Neuron (in vitro differentiated cells): ENCODE data around the gene FXYD4.
"Not testable (repeated sequence)": the region's sequence is repeated elsewhere in the genome, so short reads cannot be mapped to it uniquely, and the experiment has no call there.

Experiments
- H2AFZ ChIP-seq: one replicate; pipeline ENCODE4 v1.6.1; 2013; ENCODE audit warnings: low read depth, mild to moderate bottlenecking, inconsistent platforms, low read length, moderate library complexity
- H3K27me3 ChIP-seq: one replicate; pipeline ENCODE4 v1.6.1; 2013; ENCODE audit warnings: low read length; ENCODE audit not compliant: insufficient read depth
- H3K36me3 ChIP-seq: one replicate; pipeline ENCODE4 v1.6.1; 2013; ENCODE audit warnings: low read length; ENCODE audit not compliant: insufficient read depth
- H3K4me1 ChIP-seq: one replicate; pipeline ENCODE4 v1.6.1; 2013; ENCODE audit warnings: low read length; ENCODE audit not compliant: insufficient read depth
- H3K4me3 ChIP-seq: 2 replicates; pipeline ENCODE4 v1.5.1; 2013; ENCODE audit warnings: mild to moderate bottlenecking, low read length, moderate library complexity
- H3K9me3 ChIP-seq: one replicate; pipeline ENCODE4 v1.6.1; 2013; ENCODE audit warnings: low read length

The FXYD4 gene

DNA sequence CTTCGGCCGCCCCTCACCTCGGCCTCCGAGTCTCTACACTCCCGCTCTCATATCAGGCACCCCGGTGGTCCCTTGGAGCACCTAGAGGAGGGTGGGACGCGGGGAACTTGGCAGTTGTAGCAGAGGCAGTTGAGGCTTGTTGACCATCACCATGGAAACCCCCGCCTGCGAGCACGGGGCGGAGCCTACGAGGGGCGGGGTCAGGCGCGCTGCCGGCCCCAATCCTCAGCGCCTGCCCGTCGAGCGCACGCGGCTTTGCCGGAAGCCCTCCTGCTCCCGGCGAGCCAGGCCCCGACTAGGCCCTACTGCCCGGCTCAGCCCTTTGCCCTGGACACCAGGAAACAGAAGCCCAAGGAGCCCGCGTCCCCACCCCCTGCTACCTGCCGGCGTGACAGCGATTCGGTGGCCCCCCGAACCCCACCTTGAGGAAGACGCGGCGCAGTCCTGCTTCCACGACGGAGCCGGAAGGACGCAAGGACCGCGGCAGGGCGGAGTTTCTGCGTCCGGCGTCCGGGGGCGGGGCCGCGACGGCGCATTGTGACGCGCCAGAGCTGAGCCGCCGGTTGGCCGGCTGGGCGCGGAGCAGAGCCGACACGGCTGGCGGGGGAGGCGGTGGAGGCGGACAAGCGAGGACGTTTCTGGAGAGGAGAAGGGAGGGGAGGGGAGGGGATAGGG lies 37.4 kb downstream of the FXYD4 start, which contains the start of gene HNRNPF:
TSS of gene HNRNPF (minus strand) at position 477 of the 675 bp plus-strand sequence. CDS start 21,302 bp downstream, outside the sequence.
- Histone ChIP-seq H3K27me3 (no peaks in the 10 kb centered on the region), H3K9me3 (peaks cover 4% of the 10 kb centered on the region), H3K4me1 (peaks cover 7% of the 10 kb centered on the region), H3K4me3 (peak within 1 kb of the TSS; percentile 96), H3K36me3 (peaks cover 2% of the 10 kb centered on the region), H2AFZ (peak within 1 kb of the TSS; percentile 87)

DNA sequence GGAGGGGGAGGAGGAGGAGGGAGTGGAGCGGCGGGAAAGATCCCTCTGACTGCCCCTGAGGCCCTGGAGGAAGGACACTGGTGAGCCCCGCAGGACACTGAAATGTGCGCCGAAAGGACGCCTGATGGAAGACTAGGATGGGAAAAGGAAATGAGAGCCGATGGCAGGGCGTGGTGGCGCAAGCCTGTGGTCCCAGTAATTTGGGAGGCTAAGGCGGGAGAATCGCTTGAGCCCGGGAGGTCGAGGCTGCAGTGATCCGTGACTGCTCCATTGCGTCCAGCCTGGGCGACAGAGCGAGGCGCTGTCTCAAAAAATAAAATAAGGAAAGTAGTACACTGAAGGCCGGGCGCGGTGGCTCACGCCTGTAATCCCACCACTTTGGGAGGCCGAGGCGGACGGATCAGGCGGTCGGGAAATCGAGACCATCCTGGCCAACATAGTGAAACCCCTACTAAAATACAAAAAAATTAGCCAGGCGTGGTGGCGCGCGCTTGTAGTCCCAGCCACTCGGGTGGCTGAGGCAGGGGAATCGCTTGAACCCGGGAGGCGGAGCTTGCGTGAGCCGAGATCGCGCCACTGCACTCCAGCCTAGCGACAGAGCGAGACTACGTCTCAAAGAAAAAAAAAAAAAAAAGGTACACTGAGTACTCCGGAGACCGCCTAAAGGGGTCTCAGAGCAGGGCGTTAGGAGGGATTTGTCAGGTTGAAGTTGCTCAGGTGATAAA lies 38.1 kb downstream of the FXYD4 start:
- Histone ChIP-seq H3K27me3 (no peaks in the 10 kb centered on the region), H3K4me3 (peak overlapping the region; percentile 47), H3K36me3 (no peaks in the 10 kb centered on the region), H2AFZ (no peak overlapping the region), H3K4me1 (peaks cover 7% of the 10 kb centered on the region), H3K9me3 (peaks cover 2% of the 10 kb centered on the region)

DNA sequence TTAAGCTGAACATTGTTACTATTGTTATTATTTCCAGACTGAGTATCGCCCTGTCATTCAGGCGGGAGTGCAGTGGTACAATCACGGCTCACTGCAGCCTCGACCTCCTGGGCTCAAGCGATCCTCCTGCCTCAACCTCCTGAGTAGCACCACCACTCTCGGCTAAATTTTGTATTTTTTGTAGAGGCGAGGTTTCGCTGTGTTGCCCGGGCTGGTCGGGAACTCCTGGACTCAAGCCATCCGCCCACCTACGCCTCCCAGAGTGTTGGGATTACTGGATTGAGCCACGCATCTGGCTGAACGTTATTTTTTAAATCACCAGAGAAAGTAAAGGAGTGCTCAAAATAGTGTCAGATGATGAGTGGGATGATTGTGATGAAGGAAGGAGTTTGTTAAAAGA lies 38.9 kb downstream of the FXYD4 start:
- Histone ChIP-seq H3K27me3 (no peaks in the 10 kb centered on the region), H3K36me3 (no peaks in the 10 kb centered on the region), H3K4me3 (no peak overlapping the region), H3K9me3 (no peaks in the 10 kb centered on the region), H3K4me1 (peaks cover 7% of the 10 kb centered on the region), H2AFZ (no peak overlapping the region)

DNA sequence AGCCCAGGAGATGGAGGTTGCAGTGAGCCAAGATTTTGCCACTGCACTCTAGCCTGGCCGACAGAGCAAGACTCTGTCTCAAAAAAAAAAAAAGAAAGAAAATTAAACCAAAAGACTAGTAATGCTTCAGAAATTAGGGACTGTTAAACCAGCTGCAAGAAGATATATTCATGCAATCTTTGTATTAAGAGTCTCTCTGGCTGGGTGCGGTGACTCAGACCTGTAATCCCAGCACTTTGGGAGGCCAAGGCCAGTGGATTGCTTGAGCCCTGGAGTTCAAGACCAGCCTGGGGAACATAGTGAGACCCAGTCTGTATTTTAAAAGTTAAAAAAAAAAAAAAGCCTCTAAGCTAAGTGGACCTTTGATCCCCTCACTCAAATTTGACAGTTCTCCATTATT lies 40.1 kb downstream of the FXYD4 start:
- Histone ChIP-seq H3K27me3 (no peaks in the 10 kb centered on the region), H3K36me3 (no peaks in the 10 kb centered on the region), H3K4me3 (no peak overlapping the region), H3K4me1 (no peaks in the 10 kb centered on the region), H2AFZ (no peak overlapping the region), H3K9me3 (no peaks in the 10 kb centered on the region)

DNA sequence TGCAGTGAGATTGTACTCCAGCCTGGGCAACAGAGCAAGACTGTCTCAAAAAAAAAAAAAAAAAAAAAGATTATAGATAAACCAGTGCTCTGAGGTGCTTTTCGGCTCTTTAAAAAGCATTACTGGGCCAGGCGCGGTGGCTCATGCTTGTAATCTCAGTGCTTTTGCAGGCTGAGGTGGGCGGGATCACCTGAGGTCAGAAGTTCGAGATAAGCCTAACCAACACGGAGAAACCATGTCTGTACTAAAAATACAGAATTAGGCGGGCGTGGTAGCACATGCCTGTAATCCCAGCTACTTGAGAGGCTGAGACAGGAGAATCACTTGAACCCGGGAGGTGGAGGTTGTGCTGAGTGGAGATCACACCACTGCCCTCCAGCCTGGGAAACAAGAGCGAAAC lies 44.1 kb downstream of the FXYD4 start:
- Histone ChIP-seq H3K9me3 (no peaks in the 10 kb centered on the region), H3K27me3 (no peaks in the 10 kb centered on the region), H3K4me1 (no peaks in the 10 kb centered on the region), H2AFZ (no peak overlapping the region), H3K36me3 (no peaks in the 10 kb centered on the region), H3K4me3 (no peak overlapping the region)

DNA sequence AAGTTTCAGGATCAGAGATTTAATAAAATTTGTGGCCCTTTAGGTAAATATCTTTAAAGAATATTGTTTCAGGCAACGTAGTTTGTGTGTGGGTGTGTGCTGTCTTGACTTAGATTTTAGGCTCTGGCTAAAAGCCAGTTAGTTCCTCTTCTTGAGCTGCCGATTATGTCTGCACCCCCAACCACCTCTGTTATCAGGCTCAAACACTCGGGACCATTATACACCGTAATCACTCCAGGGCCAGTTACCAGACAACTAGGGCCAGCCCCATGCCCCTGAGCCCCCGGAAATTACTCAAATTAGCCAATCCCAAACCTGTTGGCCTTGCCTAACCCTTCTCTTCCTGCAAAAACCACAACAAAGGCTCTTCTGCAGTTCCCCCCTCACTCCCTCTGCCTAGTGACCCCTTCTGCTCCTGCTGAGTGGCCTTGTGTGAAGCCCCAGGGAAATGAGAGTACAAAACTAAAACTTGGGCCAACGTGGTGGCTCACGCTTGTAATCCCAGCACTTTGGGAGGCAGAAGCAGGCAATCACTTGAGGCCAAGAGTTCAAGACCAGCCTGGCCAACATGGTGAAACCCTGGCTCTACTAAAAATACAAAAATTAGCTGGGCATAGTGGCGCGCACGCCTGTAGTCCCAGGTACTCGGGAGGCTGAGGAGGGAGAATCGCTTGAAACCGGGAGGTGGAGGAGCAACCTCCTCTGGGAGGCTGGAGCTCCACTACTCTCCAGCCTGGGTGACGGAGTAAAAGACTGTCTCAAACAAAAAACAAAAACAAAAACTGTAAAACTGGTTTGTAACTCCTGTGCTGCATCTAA lies 46.7 kb downstream of the FXYD4 start:
- Histone ChIP-seq H3K36me3 (no peaks in the 10 kb centered on the region), H2AFZ (no peak overlapping the region), H3K27me3 (no peaks in the 10 kb centered on the region), H3K4me1 (no peaks in the 10 kb centered on the region), H3K4me3 (no peak overlapping the region), H3K9me3 (peaks cover 5% of the 10 kb centered on the region)

DNA sequence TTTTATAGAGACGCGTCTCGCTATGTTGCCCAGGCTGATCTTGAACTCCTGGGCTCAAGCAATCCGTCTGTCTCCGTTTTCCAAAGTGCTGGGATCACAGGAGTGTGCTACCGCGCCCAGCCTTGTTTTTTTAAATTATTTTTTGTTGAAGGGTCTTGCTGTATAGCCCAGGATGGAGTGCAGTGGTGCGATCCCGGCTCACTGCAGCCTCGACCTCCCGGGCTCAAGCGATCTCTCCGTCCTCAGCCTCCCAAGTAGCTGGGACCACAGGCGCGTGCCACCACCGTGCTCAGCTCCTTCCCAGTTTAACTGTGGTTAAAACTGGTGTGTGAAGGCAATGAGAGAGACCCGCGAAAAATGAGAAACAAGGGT lies 48.5 kb downstream of the FXYD4 start:
- H3K36me3 ChIP-seq, result no peaks in the 10 kb centered on the region
- H2AFZ ChIP-seq, result no peak overlapping the region
- H3K4me3 ChIP-seq, result no peak overlapping the region
- no peaks in the 10 kb centered on the region for H3K4me1 ChIP-seq
- no peaks in the 10 kb centered on the region for H3K27me3 ChIP-seq
- peaks cover 5% of the 10 kb centered on the region for H3K9me3 ChIP-seq

DNA sequence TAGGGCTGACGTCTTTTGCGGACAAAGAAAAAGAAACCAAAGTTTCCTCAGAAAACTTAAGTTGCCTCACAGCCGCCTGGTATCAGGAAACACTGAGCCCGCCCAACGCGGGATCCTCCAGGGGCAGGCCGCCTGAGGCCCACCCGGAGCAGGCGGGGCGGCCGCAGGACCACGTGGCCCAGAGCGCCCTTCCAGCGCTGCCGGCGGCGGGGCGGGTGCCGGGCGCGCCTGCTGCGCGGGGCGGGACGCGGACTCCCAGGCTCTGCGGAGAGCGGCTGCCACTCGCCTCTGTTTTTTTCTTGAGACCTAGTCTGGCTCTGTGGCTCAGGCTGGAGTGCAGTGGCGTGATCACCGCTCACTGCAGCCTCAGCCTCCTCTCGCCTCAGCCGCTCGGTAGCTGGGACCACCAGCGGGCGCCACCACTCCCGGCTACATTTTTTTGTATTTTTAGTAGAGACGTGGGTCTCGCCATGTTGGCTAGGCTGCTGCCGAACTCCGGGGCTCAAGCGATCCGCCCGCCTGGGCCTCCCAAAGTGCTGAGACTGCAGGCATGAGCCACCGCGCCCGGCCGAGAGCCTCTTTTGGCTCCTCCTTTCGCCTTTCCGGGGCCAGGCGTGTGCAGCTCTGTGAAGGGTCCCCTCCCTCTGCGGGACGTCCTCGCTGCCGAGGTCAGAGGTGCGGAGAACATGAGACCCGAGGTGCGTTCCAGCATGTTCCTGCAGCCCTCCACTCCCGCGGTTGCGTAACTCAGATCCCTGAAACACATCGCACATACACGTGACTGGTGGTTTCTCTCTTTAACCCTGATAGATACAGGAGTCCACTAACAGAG lies 49.1 kb downstream of the FXYD4 start:
- Histone ChIP-seq H3K4me1 (no peaks in the 10 kb centered on the region), H3K27me3 (no peaks in the 10 kb centered on the region), H3K36me3 (no peaks in the 10 kb centered on the region), H3K9me3 (peaks cover 5% of the 10 kb centered on the region), H3K4me3 (no peak overlapping the region), H2AFZ (no peak overlapping the region)

DNA sequence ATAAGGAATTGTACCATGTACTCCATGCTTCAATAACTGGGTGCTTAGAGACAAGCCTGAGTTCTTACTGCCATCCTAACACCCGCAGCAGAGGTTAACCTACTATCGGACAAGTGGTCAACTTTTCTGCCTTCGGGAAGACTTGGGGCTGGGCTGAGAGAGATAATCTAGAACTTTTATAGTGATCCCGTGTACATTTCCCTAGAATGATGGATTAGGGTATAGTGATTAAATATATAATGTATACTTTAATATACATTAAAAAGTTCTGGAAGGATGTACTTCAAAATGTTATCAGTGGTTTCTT lies 49.7 kb downstream of the FXYD4 start:
- peaks cover 5% of the 10 kb centered on the region for H3K9me3 ChIP-seq
- H3K27me3 ChIP-seq, result no peaks in the 10 kb centered on the region
- no peak overlapping the region for H2AFZ ChIP-seq
- no peaks in the 10 kb centered on the region for H3K36me3 ChIP-seq
- H3K4me1 ChIP-seq, result no peaks in the 10 kb centered on the region
- no peak overlapping the region for H3K4me3 ChIP-seq

DNA sequence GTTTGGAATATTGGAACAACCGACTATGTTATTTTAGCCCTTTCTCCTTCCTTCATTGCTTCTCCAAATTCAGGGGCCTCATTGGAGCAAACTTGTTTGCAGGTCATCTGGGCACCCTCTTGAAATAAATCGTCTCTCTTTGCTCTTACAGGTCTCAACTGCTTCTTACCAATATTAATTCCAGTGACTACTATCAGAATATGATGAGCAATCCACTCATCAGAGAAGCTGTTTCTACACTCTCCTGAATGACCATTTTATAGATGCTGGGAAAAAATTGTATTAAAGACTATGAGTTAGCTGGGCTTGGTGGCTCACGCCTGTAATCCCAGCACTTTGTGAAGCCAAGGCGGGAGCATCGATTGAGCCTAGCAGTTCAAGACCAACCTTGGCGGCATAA lies 50.1 kb downstream of the FXYD4 start:
- H3K4me1 ChIP-seq, result no peaks in the 10 kb centered on the region
- no peaks in the 10 kb centered on the region for H3K27me3 ChIP-seq
- H3K4me3 ChIP-seq, result no peak overlapping the region

DNA sequence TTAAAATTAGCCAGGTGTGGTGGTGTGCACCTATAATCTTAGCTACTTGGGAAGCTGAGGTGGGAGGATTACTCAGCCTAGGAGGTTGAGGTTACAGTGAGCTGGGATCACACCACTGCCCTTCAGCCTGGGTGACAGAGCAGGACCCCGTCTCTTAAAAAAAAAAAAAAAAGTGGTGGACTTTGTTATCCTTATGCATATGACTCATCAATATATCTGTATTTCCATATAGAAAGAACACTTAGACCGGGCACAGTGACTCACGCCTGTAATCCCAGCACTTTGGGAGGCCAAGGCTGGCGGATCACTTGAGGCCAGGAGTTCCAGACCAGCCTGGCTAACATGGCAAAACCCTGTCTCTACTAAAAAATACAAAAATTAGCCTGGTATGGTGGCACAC lies 50.5 kb downstream of the FXYD4 start:
- H2AFZ ChIP-seq, H3K4me1 ChIP-seq, H3K4me3 ChIP-seq, H3K36me3 ChIP-seq, H3K9me3 ChIP-seq, H3K27me3 ChIP-seq: not testable (repeated sequence)

More for the DNA sequence above, 50.1 kb downstream of the FXYD4 start:
- Histone ChIP-seq H2AFZ (no peak overlapping the region), H3K9me3 (peaks cover 5% of the 10 kb centered on the region), H3K36me3 (no peaks in the 10 kb centered on the region)

DNA sequence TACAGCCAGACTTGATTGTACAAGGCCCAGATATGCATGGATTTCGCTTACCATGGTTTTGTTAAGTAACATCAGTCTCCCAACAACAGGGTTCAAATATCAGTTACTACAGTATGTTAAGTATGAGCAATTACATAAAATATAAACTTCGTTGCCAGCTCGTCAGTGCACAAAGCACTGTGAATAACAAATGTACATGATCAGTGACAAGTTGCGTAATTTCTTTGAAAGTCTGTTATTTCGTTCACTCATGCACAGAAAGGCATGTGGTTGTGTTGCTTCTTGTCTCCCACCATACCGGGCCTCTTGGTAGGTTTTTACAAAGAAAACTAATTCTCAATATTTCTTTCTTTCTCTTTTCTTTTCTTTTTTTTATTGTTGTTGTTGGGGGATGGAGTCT lies 53.0 kb downstream of the FXYD4 start:
- no peaks in the 10 kb centered on the region for H3K4me1 ChIP-seq

More for the DNA sequence above, 53.0 kb downstream of the FXYD4 start:
- H3K36me3 ChIP-seq, result no peaks in the 10 kb centered on the region
- H3K9me3 ChIP-seq, result peaks cover 5% of the 10 kb centered on the region
- H2AFZ ChIP-seq, result no peak overlapping the region
- no peak overlapping the region for H3K4me3 ChIP-seq
- no peaks in the 10 kb centered on the region for H3K27me3 ChIP-seq
